ENCODE data around the gene MAP4. TPM values are rescaled to one million over a fixed set of nuclear protein-coding genes. Genes with fewer than 3 reads are reported as not detected.

MAP4 gene
- total RNA-seq, 1 experiment from 2014 or later = 150 TPM

GRCh38 chr3:47976135-47976732 is 40.0 kb downstream of the MAP4 start:
- DNase-seq = no peak
- BruUV-seq (replicated peaks) = TSS peak; percentile 12
- no peaks in the 10 kb centered on the region for H3K36me3 Mint-ChIP-seq (ENCODE audit: insufficient read depth, unreplicated experiment)

GRCh38 chr3:47974974-47975470 is 41.2 kb downstream of the MAP4 start:
- no peak overlapping the region for H3K27ac Mint-ChIP-seq (ENCODE audit: unreplicated experiment)
- CTCF ChIA-PET = no interaction called here

More at GRCh38 chr3:47976135-47976732, 40.0 kb downstream of the MAP4 start:
- H3K27ac Mint-ChIP-seq (ENCODE audit: unreplicated experiment) = no peak overlapping the region
- H3K9me3 Mint-ChIP-seq (ENCODE audit: low read depth, unreplicated experiment) = no peaks in the 10 kb centered on the region
- no peaks in the 10 kb centered on the region for H3K4me1 Mint-ChIP-seq (ENCODE audit: low read depth, unreplicated experiment)
- no peak for TF ChIP-seq CTCF (IDR thresholded peaks at IDR 0.05; ENCODE audit: unreplicated experiment)
- no peaks in the 10 kb centered on the region for H3K27me3 Mint-ChIP-seq (ENCODE audit: unreplicated experiment)
- H3K4me3 Mint-ChIP-seq (ENCODE audit: low read depth, unreplicated experiment) = no peak overlapping the region
- intact Hi-C loops (cut with micrococcal nuclease; ENCODE audit: unreplicated experiment) = no loop called here
- CTCF ChIA-PET = no interaction called here

DNA sequence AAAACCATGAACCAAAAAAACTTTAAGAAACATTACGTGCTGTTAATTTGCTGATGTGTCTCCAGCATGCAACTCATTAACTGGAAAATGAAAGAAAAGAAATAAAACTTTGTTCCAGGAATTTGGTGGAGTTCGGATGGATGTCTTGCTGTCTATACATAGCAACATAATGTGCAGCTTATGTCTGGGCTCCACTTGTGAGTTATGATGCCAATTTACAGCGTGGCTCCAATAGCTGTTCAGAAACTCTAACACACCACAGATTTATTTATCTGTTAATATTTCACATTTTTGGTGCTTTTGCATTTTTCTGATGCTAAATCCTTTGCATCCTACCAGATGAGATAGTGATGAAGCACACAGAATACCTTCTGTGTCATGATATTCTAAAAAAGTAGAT is 45.1 kb downstream of the MAP4 start:
- Mint-ChIP-seq H3K4me3 (ENCODE audit: low read depth, unreplicated experiment) (no peak overlapping the region), H3K27ac (ENCODE audit: unreplicated experiment) (no peak overlapping the region), H3K27me3 (ENCODE audit: unreplicated experiment) (no peaks in the 10 kb centered on the region), H3K9me3 (ENCODE audit: low read depth, unreplicated experiment) (no peaks in the 10 kb centered on the region), H3K4me1 (ENCODE audit: low read depth, unreplicated experiment) (no peaks in the 10 kb centered on the region), H3K36me3 (ENCODE audit: insufficient read depth, unreplicated experiment) (peaks cover 7% of the 10 kb centered on the region)
- DNase-seq = no peak
- TF ChIP-seq CTCF (IDR thresholded peaks at IDR 0.05; ENCODE audit: unreplicated experiment) = no peak
- intact Hi-C loops (cut with micrococcal nuclease; ENCODE audit: unreplicated experiment) = no loop called here
- no TSS peak for BruUV-seq (replicated peaks)
- CTCF ChIA-PET = interaction anchor here (0.7 kb wide), 1 partner anchor 75 kb away, joined by 4 read pairs; no protein-coding TSS in a partner anchor

More at GRCh38 chr3:47974974-47975470, 41.2 kb downstream of the MAP4 start:
- Mint-ChIP-seq H3K9me3 (ENCODE audit: low read depth, unreplicated experiment) (no peaks in the 10 kb centered on the region), H3K27me3 (ENCODE audit: unreplicated experiment) (no peaks in the 10 kb centered on the region), H3K4me3 (ENCODE audit: low read depth, unreplicated experiment) (no peak overlapping the region), H3K4me1 (ENCODE audit: low read depth, unreplicated experiment) (no peaks in the 10 kb centered on the region), H3K36me3 (ENCODE audit: insufficient read depth, unreplicated experiment) (no peaks in the 10 kb centered on the region)
- DNase-seq = no peak
- no peak for TF ChIP-seq CTCF (IDR thresholded peaks at IDR 0.05; ENCODE audit: unreplicated experiment)
- no TSS peak for BruUV-seq (replicated peaks)
- intact Hi-C loops (cut with micrococcal nuclease; ENCODE audit: unreplicated experiment) = no loop called here

DNA sequence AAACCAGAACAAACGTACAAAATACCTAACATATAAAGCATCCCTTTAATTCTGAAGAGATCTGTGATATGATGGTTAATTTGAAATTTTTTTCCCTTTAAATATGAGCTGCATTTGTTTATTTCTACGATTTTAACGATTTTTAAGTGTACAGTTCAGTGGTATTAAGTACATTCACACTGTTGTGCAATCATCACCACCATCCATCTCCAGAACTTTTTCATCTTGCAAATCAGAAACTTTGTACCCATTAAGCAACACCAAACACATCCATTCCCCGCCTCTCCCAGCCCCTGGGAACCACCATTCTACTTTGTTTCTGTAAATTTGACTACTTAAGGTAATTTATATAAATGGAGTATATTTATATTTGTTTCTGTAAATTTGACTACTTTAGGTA is 51.5 kb downstream of the MAP4 start:
- BruUV-seq (replicated peaks) = no TSS peak
- Mint-ChIP-seq H3K36me3 (ENCODE audit: insufficient read depth, unreplicated experiment) (peaks cover 12% of the 10 kb centered on the region), H3K27me3 (ENCODE audit: unreplicated experiment) (no peaks in the 10 kb centered on the region), H3K4me1 (ENCODE audit: low read depth, unreplicated experiment) (peaks cover 34% of the 10 kb centered on the region), H3K27ac (ENCODE audit: unreplicated experiment) (no peak overlapping the region), H3K9me3 (ENCODE audit: low read depth, unreplicated experiment) (no peaks in the 10 kb centered on the region), H3K4me3 (ENCODE audit: low read depth, unreplicated experiment) (no peak overlapping the region)
- no peak for DNase-seq
- CTCF ChIA-PET = no interaction called here
- TF ChIP-seq CTCF (IDR thresholded peaks at IDR 0.05; ENCODE audit: unreplicated experiment) = no peak
- intact Hi-C loops (cut with micrococcal nuclease; ENCODE audit: unreplicated experiment) = no loop called here

All from Calu3 (cell line).